OCI-LY3 (cell line): ENCODE data around the gene NTRK1.

Experiments used
- CTCF ChIP-seq: fragments of 200-600, 300-600 bp; sonication (generic); IDR thresholded peaks from 2 replicates; pipeline ENCODE4 v1.5.1; 2014; ENCODE audit warnings: antibody characterized with exemption, low read length, low read depth
- EZH2phosphoT487 ChIP-seq: fragments of 200-600 bp; shearing (Covaris generic); IDR thresholded peaks from 2 replicates; pipeline ENCODE4 v1.6.1; 2018; ENCODE audit warnings: antibody characterized with exemption, mixed run types, low read depth

- TF ChIP-seq CTCF: no peak
- TF ChIP-seq EZH2phosphoT487: no peak
These were observed 23.8 kb upstream of the NTRK1 start for GRCh38 chr1:156836892-156837291.
